Measurements from ENCODE around the gene OR8B3.

DNA sequence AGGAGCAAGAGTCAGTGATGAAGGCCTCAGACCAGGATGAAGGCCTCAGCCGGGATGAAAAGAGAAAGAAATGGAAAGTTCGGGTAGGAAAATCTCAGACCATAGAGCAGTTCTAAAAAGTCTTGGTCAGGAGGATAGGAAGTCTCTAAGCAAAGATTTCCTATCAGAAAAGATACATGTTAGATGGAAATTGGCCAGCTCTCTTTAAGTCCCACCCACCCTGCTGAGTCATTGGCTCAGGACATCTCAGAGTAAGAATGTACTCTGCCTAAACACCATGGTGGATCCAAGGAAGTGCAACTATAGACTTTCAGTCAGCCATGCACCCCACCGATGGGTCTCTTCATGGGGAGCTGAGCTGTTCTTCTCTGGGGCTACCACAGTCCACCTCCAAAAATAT, 4.4 kb downstream of the OR8B3 start:
- TF ChIP-seq ZFP36 (IDR thresholded peaks at IDR 0.05; ENCODE audit: borderline replicate concordance, partially characterized antibody) (no peak), RAD21 (conservative IDR thresholded peaks at IDR 0.05 in 1 of 2, IDR thresholded peaks at IDR 0.05 in 1 of 2) (no peak)
- TF ChIP-seq, protein P1, sequence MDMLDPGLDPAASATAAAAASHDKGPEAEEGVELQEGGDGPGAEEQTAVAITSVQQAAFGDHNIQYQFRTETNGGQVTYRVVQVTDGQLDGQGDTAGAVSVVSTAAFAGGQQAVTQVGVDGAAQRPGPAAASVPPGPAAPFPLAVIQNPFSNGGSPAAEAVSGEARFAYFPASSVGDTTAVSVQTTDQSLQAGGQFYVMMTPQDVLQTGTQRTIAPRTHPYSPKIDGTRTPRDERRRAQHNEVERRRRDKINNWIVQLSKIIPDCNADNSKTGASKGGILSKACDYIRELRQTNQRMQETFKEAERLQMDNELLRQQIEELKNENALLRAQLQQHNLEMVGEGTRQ (IDR thresholded peaks at IDR 0.05): no peak

All from A549 (cell line).